SK-N-SH (cell line): ENCODE results near the gene MME. TPM values are rescaled to one million over a fixed set of nuclear protein-coding genes. Genes with fewer than 3 reads are reported as not detected.

Experiments used
- CTCF ChIA-PET: fragments of 300-600, 350-600 bp; formaldehyde crosslinking; extraction: SDS; loops from one replicate; lab custom pipeline; 2021; lab: Yijun Ruan, JAX
- POLR2A ChIA-PET: fragments of 350-600 bp; sonication (Branson Sonifier 250); formaldehyde crosslinking; extraction: SDS; loops from one replicate; lab custom pipeline; 2020; ENCODE audit warnings: antibody characterized with exemption, inconsistent platforms; lab: Yijun Ruan, JAX
- DNase-seq: peaks from one replicate; pipeline ENCODE4 v3.0.0; 2012
- H2AFZ ChIP-seq: fragments of 200-600 bp; sonication (generic); 2 replicates; pipeline ENCODE4 v1.8.1; 2016; ENCODE audit warnings: antibody characterized with exemption, mild to moderate bottlenecking, low read depth
- H3F3A ChIP-seq: fragments of 200-600 bp; sonication (generic); replicated peaks from 2 replicates; pipeline ENCODE3; 2016; ENCODE audit warnings: antibody characterized with exemption, mild to moderate bottlenecking; ENCODE audit not compliant: insufficient read depth
- H3K27ac ChIP-seq, 2 experiments: fragments of 200-500 bp in 1 of 2; fragments of 200-600 bp in 1 of 2; sonication (Bioruptor generic) in 1 of 2; sonication (generic), shearing (Covaris generic) in 1 of 2; 2 replicates each; pipeline versions ENCODE4 v1.5.1 to v1.6.1; 2014 to 2016; ENCODE audit warnings: low read depth in 2 of 2, inconsistent platforms in 1 of 2, low read length in 1 of 2, mild to moderate bottlenecking in 1 of 2, mixed read lengths in 1 of 2
- H3K27me3 ChIP-seq: fragments of 200-600 bp; sonication (generic), shearing (Covaris generic); 2 replicates; pipeline ENCODE4 v1.6.1; 2016; ENCODE audit warnings: mixed run types; ENCODE audit not compliant: insufficient read depth
- H3K36me3 ChIP-seq, 2 experiments: fragments of 200-500 bp in 1 of 2; fragments of 200-600 bp in 1 of 2; sonication (Bioruptor generic) in 1 of 2; sonication (generic) in 1 of 2; replicated peaks in 1 of 2; 2 replicates each; pipeline versions ENCODE3 to v1.5.1; 2014 to 2016; ENCODE audit warnings: low read length in 1 of 2, mild to moderate bottlenecking in 1 of 2; ENCODE audit not compliant: insufficient read depth in 2 of 2, control insufficient read depth in 1 of 2
- H3K4me1 ChIP-seq, 2 experiments: fragments of 200-500 bp in 1 of 2; fragments of 200-600 bp in 1 of 2; sonication (Bioruptor generic) in 1 of 2; sonication (generic), shearing (Covaris generic) in 1 of 2; 2 replicates each; pipeline versions ENCODE4 v1.5.1 to v1.6.1; 2014 to 2016; ENCODE audit warnings: low read depth in 1 of 2, low read length in 1 of 2, mixed run types in 1 of 2; ENCODE audit not compliant: insufficient read depth in 2 of 2, control insufficient read depth in 1 of 2
- H3K4me2 ChIP-seq: fragments of 200-600 bp; sonication (generic), shearing (Covaris generic); 2 replicates; pipeline ENCODE4 v1.6.1; 2017; ENCODE audit warnings: mixed run types
- H3K4me3 ChIP-seq, 2 experiments: fragments of 200-500 bp in 1 of 2; fragments of 200-600 bp in 1 of 2; sonication (Bioruptor generic) in 1 of 2; sonication (generic), shearing (Covaris generic) in 1 of 2; 2 replicates each; pipeline versions ENCODE4 v1.5.1 to v1.8.1; 2014 to 2016; ENCODE audit warnings: low read depth in 2 of 2, inconsistent platforms in 1 of 2, low read length in 1 of 2, mild to moderate bottlenecking in 1 of 2, mixed read lengths in 1 of 2, moderate library complexity in 1 of 2
- H3K79me2 ChIP-seq: fragments of 200-600 bp; sonication (generic); 2 replicates; pipeline ENCODE4 v1.8.1; 2017; ENCODE audit warnings: mild to moderate bottlenecking; ENCODE audit not compliant: insufficient read depth
- H3K9ac ChIP-seq: fragments of 200-600 bp; sonication (generic); 2 replicates; pipeline ENCODE4 v1.6.1; 2017; ENCODE audit warnings: mixed run types
- H3K9me2 ChIP-seq: fragments of 200-600 bp; sonication (generic); 2 replicates; pipeline ENCODE4 v1.6.1; 2017; ENCODE audit warnings: mixed run types
- H3K9me3 ChIP-seq: fragments of 200-600 bp; sonication (generic); 2 replicates; pipeline ENCODE4 v1.6.1; 2017; ENCODE audit warnings: mixed run types, mild to moderate bottlenecking, moderate library complexity
- H4K20me1 ChIP-seq: fragments of 200-600 bp; sonication (generic); 2 replicates; pipeline ENCODE4 v1.6.1; 2017; ENCODE audit warnings: mild to moderate bottlenecking, mixed run types; ENCODE audit not compliant: insufficient read depth
- CHD2 ChIP-seq: fragments of 150-350 bp; IDR thresholded peaks from 2 replicates; pipeline ENCODE4 v1.6.1; 2018; ENCODE audit warnings: low read length; ENCODE audit not compliant: partially characterized antibody
- ELF1 ChIP-seq: IDR thresholded peaks from 2 replicates; pipeline ENCODE4 v1.4.0; 2012
- EP300 ChIP-seq, 2 experiments: IDR thresholded peaks; 2 replicates each; pipeline versions ENCODE4 v1.4.0 to v1.6.1; 2012; ENCODE audit warnings: borderline replicate concordance in 1 of 2, low read depth in 1 of 2, low read length in 1 of 2
- EZH2phosphoT487 ChIP-seq: fragments of 200-600 bp; sonication (generic); IDR thresholded peaks from 2 replicates; pipeline ENCODE4 v1.6.1; 2017; ENCODE audit warnings: low read depth, mixed run types, mild to moderate bottlenecking, antibody characterized with exemption, moderate library complexity, borderline replicate concordance
- FOSL2 ChIP-seq: IDR thresholded peaks from 2 replicates; pipeline ENCODE4 v1.4.0; 2012; ENCODE audit warnings: low read depth, mild to moderate bottlenecking, moderate library complexity, borderline replicate concordance
- FOXJ3 ChIP-seq: sonication (generic); formaldehyde crosslinking; IDR thresholded peaks from 2 replicates; pipeline ENCODE4 v1.5.1; 2020; ENCODE audit warnings: mild to moderate bottlenecking, missing genetic modification reagents
- GATA2 ChIP-seq: sonication (generic); formaldehyde crosslinking; IDR thresholded peaks from 2 replicates; pipeline ENCODE4 v1.5.0; 2020; ENCODE audit warnings: mild to moderate bottlenecking, missing genetic modification reagents
- MEF2A ChIP-seq: IDR thresholded peaks from 2 replicates; pipeline ENCODE4 v1.4.0; 2012; ENCODE audit warnings: low read depth, borderline replicate concordance
- YY1 ChIP-seq: IDR thresholded peaks from 2 replicates; pipeline ENCODE4 v1.4.0; 2012; ENCODE audit warnings: low read depth, mild to moderate bottlenecking
- WGBS: methylation state at CpG from one replicate; pipeline ENCODE4 v1.1.6; 2017; ENCODE audit warnings: low lambda C conversion rate; 5-methylcytosine and 5-hydroxymethylcytosine counted together
- polyA plus RNA-seq, 3 experiments: library from polyadenylated mRNA; depleted of rRNA; stranded (reverse); fragments of >200 nt; gene quantifications; 2 replicates each; pipeline ENCODE4 v1.2.3, GENCODE V29; 2012
- TF ChIP-seq, protein P1 (sequence below): IDR thresholded peaks from 2 replicates; pipeline ENCODE4 v1.6.1; 2012; ENCODE audit warnings: mild to moderate bottlenecking, low read depth, low read length, moderate library complexity
- TF ChIP-seq, protein P2 (sequence below): IDR thresholded peaks from 2 replicates; pipeline ENCODE4 v1.4.0; 2012; ENCODE audit warnings: low read depth

Gene MME
- polyA plus RNA-seq, 1 of the 3 experiments (the other 2 are of a cell fraction), result 167 TPM

DNA sequence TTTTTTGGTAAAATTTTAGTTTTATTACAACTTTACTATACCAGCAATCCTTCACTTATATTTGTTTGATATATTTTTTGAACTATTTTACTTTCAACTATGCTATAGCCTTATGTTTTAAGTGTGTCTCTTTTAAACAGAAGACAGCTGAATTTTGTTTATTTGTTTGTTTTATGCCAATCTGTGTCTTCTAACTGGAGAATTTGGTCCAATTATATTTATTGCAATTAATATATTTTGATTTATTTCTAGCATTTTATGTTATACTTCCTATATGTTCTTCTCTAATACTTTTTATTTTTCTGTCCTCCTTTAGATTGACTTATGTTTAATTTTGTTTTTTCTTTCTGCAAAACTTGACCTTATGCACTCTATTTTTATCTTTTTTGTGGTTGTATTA, 4.9 kb upstream of the MME start (continued):
- TF ChIP-seq, protein P1, sequence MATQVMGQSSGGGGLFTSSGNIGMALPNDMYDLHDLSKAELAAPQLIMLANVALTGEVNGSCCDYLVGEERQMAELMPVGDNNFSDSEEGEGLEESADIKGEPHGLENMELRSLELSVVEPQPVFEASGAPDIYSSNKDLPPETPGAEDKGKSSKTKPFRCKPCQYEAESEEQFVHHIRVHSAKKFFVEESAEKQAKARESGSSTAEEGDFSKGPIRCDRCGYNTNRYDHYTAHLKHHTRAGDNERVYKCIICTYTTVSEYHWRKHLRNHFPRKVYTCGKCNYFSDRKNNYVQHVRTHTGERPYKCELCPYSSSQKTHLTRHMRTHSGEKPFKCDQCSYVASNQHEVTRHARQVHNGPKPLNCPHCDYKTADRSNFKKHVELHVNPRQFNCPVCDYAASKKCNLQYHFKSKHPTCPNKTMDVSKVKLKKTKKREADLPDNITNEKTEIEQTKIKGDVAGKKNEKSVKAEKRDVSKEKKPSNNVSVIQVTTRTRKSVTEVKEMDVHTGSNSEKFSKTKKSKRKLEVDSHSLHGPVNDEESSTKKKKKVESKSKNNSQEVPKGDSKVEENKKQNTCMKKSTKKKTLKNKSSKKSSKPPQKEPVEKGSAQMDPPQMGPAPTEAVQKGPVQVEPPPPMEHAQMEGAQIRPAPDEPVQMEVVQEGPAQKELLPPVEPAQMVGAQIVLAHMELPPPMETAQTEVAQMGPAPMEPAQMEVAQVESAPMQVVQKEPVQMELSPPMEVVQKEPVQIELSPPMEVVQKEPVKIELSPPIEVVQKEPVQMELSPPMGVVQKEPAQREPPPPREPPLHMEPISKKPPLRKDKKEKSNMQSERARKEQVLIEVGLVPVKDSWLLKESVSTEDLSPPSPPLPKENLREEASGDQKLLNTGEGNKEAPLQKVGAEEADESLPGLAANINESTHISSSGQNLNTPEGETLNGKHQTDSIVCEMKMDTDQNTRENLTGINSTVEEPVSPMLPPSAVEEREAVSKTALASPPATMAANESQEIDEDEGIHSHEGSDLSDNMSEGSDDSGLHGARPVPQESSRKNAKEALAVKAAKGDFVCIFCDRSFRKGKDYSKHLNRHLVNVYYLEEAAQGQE, result no peak
- no peak for TF ChIP-seq GATA2
- no peak for TF ChIP-seq ELF1
- TF ChIP-seq EZH2phosphoT487, result no peak
- TF ChIP-seq, all 33 proteins: peak for 0

DNA sequence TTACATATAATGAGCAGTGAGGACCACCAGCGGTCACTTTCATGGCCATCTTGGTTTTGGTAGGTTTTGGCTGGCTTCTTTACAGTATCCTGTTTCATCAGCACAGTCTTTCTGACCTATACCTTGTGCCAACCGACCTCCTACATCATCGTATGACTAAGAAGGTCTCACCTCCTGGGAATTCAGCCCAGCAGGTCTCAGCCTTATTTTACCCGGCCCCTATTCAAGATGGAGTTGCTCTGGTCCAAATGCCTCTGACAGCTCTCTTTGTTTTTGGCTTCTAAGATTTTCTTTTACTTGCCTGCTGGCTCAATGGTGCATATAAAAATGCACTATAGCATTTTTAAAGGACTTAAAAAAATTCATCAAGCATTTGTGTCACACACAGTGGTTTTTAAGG, 3.2 kb upstream of the MME start:
- H2AFZ ChIP-seq, result no peak overlapping the region
- no peak for DNase-seq
- WGBS, result 35% methylated on average over 4 of the region's 4 CpGs
- CTCF ChIA-PET, result no interaction called here
- H3K9ac ChIP-seq, result no peak overlapping the region
- H3K4me1 ChIP-seq, result peaks cover 0 to 3% of the 10 kb centered on the region in 2 experiments; a peak in 1 of 4 replicates
- H3K4me2 ChIP-seq, result no peak overlapping the region
- no peaks in the 10 kb centered on the region for H3K27me3 ChIP-seq
- no peak for TF ChIP-seq MEF2A
- 0 out of 2 replicates have a peak, but pooled peaks have one; percentile 12 for TF ChIP-seq FOSL2
- TF ChIP-seq EP300 (IDR thresholded peaks at IDR 0.05; ENCODE audit: borderline replicate concordance in 1 of 2, low read depth in 1 of 2, low read length in 1 of 2), result no peak
- no peak for TF ChIP-seq CHD2
- no peak for TF ChIP-seq FOXJ3 (CRISPR knock-in tag)
- TF ChIP-seq, protein P2, sequence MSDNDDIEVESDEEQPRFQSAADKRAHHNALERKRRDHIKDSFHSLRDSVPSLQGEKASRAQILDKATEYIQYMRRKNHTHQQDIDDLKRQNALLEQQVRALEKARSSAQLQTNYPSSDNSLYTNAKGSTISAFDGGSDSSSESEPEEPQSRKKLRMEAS, result no peak
- TF ChIP-seq, protein P1, result no peak
- TF ChIP-seq YY1, result peak; percentile 51
- no peaks in the 10 kb centered on the region for H4K20me1 ChIP-seq
- no peak overlapping the region for H3K4me3 ChIP-seq
- H3K27ac ChIP-seq, result no peak overlapping the region
- POLR2A ChIA-PET, result no interaction called here
- H3K79me2 ChIP-seq, result no peaks in the 10 kb centered on the region
- no peaks in the 10 kb centered on the region for H3F3A ChIP-seq
- H3K36me3 ChIP-seq, result no peaks in the 10 kb centered on the region
- no peaks in the 10 kb centered on the region for H3K9me2 ChIP-seq
- H3K9me3 ChIP-seq, result no peaks in the 10 kb centered on the region
